HG02970 (cell line): ENCODE data around the gene GGACT.
"Not testable (repeated sequence)": the region's sequence is repeated elsewhere in the genome, so short reads cannot be mapped to it uniquely, and the experiment has no call there.

Source experiments
- ATAC-seq: cut with Tn5 transposase; IDR thresholded peaks from one replicate; pipeline ENCODE4 v1.9.1; 2021; ENCODE audit warnings: mild to moderate bottlenecking, moderate library complexity, moderate number of reproducible peaks; ENCODE audit not compliant: unreplicated experiment, low FRiP score

The GGACT gene

GRCh38 chr13:100533588-100534041 is 55.0 kb downstream of the GGACT start:
- ATAC-seq: no peak

DNA sequence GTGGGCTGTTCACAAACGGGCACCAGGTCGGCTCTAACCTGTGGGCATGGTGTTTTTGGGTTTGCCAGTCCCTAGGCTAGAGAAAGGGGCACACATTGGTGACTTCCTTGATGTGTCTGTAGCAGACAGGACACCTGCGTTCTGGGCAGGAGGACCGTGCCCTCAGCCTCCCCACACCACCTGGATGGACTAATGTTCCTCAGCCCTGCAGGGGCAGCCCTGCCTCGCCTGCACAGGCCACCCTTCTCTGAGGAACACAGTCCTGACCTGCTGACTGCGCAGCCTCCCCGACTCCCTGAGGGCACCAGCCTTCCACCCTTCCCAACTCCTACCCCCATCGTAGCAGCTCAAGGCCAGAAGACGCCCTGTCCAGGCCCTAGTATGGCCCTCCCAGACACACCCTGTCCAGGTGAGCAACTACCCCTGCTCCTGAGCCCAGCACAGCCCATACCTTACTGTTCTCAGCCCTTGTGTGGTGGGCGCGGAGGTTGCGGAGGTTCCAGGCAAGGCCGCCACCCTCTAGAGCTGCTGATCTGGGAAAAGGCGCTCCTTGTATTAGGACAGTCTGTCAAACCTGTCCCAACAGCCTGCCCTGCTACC is 55.7 kb downstream of the GGACT start:
- ATAC-seq: no peak

- no peak for ATAC-seq
Observed at GRCh38 chr13:100532090-100532766, 56.4 kb downstream of the GGACT start.

DNA sequence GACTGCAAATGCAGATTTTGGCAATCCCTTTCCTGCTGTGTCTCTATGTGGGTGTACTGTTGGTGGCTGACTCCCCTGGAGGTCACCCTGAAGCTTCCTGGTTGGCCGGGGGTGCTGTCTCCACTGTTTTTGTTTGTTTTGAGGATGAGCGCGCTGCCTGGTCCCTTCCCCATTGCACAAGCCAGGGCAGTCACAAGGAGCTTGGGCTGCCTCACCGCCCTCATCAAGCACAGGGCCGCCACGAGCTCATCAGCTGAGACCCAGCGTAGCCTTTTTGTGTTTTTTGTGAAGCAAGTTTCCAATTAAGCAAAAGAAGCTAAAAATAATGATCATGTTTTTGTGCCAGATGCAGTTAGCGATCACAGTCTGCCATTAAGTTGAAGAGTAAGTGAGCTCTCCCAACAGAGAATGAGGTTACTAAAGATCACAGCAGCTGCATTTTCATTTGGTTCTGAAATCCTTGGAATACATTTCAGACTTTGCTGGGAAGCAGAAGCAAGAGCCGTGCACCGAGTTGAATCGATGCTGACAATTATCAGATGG is 57.8 kb downstream of the GGACT start:
- no peak for ATAC-seq

- no peak for ATAC-seq
Observed at GRCh38 chr13:100529666-100530377, 58.8 kb downstream of the GGACT start.

DNA sequence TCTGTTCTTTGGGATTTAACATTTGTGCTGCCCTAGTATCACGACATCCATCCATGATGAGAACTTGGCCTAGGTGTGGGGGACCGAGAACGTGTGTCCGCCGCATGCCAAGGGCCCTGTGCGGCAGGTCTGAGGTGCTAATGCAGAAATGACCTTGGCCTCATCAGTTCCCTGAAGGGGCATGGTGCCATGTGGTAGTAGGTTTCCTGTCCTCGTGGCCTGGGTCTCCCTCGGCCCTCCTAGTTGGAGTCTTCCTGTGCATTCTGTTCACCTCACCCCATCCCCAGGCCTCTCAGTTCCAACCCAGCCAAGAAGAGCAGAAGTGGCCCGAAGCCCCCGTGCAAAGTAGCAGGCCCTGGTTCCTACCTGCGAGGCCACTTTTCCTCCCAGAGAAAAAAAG is 59.8 kb downstream of the GGACT start:
- ATAC-seq: no peak

GRCh38 chr13:100528353-100528752 is 60.2 kb downstream of the GGACT start:
- no peak for ATAC-seq

DNA sequence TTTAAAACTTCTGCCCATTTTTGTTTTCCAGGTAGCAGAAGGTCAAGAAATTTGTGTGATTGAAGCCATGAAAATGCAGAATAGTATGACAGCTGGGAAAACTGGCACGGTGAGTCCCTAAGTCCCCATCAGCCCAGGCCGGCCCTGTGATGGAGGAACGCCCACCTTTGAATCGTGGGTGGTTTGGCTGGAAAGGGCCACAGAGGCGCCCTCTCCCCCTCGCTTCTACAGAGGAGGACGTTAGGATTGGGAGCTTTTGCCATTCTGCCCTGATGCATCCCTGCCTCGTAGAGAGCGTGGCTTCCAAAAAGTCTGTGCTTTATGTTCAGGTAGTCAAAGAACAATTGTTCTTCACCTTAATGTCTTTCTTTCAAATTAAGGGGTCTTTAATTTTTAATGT is 60.9 kb downstream of the GGACT start:
- no peak for ATAC-seq

DNA sequence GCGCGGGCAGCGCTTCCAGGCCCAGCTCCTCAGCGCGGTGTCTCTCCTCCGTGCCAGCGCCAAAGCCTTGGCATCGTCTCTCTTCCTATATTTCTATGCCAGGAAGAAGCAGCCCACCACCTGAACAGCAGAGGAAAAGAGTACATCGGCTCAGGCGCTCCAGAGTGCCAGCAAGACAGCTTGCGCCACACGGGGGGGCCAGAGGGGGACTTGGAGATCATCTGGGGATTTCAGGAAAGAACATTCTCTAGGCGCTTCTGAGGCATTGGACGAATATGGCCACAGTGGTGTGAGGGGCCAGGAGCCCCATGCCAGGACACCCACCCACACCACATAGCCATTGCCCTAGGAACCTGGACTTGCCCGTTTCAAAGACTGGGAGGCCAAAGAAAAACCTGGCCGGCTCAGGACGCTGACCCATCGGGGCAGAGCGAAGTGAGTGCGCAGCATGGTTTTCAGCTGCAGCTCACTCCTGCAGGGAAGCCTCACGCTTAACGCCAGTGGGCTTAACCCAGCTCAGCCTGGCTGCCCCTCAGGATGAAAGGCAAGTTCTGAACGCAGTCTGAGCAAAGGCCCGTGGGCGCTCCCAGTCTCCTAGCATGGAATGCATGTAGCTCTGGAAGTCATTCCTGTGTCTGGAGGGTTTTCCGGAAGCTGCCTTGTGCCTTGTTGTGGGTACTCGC is 62.1 kb downstream of the GGACT start:
- ATAC-seq: no peak

DNA sequence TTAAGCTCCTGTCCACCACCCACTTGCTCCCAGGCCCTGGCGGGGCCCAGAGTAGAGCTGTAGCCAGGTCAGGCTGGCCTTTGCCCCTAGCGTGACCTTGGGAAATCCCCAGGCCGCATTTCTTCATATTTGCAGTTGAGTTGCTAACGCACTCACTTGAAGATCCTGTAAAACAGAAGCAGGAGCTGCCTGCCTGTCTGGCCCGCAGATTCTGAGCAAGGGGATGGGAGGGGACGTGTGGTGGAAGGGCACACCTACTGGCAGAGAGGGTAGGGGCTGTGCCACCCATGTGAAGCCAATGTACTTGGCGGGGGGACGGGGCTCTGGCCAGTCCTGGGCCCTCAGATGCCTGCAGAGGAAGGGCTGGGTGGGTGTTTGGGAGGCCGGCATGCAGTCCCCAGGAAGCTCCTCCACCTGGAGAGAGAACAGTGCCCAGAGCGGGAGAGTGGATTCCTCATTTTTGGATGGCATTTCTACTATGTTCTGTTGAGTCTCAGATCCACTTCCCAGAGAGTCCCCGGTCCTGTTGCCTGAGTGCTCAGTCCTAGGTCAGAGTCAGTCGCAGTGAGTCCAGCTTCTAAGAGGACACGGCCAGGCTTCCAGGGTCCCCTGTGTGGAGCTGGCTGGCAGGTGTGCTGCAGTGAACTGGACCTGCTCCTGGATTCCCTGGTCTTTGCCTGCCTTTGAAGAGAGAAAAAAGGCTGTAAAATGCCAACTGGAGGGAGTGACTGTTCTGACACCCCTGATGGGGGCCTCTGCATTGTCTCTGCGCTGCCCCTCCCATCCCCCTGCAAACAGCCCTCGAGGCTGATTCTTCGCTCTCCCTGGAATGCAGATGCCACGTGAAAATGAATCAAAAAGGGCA is 62.9 kb downstream of the GGACT start:
- ATAC-seq: no peak

DNA sequence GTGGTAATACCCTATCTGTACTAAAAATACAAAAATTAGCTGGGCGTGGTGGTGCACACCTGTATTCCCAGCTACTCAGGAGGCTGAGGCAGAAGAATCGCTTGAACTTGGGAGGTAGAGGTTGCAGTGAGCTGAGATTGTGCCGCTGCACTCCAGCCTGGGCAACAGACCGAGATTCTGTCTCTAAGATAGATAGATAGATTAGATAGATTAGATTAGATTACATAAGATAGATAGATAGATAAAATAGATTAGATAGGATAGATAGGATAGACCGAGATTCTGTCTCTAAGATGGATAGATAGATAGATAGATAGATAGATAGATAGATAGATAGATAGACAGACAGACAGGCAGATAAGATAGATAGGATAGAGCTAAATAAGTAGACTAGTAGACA is 63.9 kb downstream of the GGACT start:
- not testable (repeated sequence) for ATAC-seq

DNA sequence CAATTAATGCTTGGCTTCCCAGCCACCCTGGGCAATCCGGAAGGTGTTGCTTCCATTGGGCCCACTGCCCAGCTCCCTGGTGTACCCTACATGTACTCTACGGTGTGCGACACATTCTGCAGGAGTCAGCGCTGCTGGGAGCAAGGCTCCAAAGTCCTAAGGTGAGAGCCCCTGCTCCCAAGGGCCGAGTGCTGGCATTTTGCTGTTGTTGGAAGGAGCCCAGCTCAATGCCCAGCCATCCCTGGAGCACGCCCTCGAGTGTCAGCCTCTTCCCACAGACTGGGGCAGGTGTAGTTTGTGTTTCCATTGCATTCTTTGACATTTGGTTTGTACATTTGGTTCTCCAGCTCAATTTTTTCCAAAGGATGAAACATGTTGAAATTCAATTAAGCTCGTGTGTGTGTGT is 64.6 kb downstream of the GGACT start:
- ATAC-seq: no peak

GRCh38 chr13:100523411-100523810 is 65.2 kb downstream of the GGACT start:
- ATAC-seq: no peak

DNA sequence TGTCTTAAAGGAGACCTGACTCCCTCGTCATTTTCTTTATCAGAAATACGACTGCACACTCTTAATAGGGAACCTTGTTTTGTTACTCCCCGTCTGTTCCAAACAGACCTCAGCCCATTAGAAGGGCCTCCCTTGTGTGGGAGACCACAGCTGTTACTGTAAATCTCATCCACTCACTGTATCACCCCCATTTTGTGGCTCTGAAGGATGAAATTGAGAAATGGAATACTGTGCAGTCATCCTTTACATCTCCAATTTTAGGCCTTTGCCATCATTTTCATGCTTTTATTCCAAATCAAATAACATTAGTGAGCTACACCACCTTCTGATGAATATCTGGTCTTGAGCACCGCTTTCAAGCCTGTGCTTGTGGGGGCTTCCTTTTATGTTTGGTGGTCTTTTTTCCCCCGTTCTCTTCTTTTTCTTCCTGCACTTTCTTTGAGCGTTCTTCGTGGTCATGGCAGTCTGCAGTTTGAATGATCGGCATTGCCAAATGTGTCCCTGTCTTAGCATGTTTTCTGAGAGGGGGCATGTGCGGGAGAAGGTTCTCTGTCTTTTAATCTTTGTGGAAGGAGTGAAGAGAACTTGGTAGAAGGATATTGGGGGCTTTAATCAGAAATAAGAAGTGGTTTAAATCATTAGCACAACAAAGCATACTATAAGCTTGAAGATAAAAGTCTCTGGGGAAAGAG is 65.8 kb downstream of the GGACT start:
- ATAC-seq: no peak

DNA sequence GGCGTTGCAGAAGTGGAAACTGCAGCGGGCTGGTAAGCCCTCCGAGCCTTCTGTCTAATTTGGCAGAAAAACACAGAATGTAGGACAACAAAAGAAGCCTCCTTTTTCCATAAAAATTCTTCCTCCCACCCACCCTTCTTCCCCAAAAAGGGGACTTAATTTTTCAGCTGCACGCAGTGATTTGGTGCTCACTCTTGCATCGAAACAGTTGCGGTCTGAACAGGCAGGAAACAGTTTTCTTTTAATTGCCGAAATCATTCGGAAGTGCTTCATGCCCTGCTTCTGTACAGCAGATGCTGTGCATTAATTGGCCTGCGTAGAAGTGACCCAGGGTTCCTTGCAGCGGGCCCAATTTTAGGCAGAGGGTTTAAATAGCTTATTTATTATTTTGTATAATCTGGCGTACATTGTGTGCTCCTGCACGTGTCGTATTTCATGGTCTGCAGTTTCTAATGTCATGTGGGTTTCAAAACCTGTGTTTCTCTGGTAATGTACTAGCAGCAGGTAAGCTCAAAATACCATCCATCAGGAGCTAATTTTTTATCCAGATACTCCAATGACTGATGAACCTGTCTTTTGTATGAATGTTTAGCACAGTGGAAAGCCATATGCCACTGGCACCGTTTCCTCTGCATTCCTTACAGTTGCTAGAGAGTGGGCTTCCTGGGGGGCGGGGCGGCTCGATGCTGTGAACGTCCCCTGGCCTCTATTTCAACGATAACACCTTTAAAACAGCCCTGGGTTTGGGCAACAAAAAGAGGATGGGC is 66.6 kb downstream of the GGACT start:
- ATAC-seq: no peak

GRCh38 chr13:100520936-100521850 is 67.4 kb downstream of the GGACT start:
- no peak for ATAC-seq

DNA sequence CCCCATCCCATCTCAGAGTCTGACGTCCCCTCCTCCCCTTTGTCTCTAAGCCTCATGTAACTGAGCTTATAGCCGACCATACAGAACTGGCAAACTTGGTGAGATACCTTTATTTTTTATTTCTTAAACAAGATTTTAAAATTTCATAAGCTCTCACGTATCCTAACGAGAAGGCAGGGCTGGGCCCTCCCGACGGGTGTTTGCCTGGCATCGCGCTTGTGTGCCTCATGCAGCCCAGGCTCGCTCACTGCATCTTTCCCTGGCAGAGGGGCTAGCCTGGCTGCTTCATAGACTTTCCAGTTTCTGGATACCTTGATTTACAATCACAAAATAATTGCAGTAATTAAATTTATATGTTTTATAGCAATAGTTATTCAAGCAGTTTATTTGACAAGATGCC is 69.0 kb downstream of the GGACT start:
- no peak for ATAC-seq
